NCI-H2107 (cell line): ENCODE measurements around the gene CA12.
"Not testable (repeated sequence)": the region's sequence is repeated elsewhere in the genome, so short reads cannot be mapped to it uniquely, and the experiment has no call there.

ENCODE experiments used
- DNase-seq: peaks from one replicate; lab custom pipeline; 2025; lab: John Stamatoyannopoulos, UW

The CA12 gene

GRCh38 chr15:63335543-63336240, 46.0 kb downstream of the CA12 start:
- DNase-seq, result no peak

DNA sequence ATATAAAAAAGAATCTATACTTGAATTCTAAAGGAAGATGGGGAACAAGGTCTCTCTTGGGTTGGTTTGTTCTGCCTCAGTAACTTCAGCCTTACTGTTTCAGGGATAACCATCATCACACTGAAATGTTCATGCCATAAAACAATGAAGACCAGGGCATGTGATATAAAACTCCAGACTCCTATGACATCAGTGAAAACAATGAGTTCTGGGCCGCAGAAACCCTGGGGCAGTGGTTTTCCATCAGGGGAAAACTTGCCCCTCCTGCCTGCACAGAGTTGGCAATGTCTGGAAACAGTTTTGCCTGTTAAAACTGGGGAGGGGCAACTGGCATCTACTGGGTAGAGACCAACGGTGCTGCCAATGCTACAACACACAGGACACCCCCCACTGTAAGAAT, 46.8 kb downstream of the CA12 start:
- no peak for DNase-seq

DNA sequence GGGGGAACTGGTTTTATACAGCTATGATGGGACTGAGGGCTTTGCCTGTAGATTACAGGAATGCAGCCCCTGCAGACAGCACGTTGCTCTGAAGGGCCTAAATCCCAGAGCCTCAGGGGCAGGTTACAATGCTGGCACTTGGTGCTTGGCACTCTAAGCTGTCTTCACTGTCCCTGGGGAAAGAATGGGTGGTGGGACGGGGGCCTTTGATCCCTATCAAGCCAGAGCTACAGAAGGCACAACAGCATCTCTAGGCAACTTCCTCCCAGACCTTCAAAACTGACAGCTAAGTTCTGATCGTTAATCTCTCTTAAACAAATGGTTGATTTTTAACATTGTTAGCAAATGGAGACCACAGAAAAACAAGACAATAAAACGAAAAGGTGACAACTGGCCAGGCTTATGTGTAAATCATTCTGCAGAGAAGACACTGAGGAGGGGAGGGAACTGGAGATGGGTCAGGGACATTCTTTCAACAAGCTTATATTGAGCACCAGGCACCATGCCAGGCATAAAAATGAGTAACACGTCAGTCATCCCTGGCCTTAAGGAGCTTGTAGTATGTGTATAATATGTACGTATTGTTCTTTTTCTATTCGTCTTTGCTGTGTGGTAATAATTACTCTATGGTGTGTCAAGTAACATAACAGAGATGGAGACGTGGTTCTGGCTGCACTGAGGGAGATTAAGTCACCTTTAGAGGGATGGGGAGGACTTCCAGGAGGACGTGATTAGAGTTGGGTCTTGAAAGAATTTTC, 49.1 kb downstream of the CA12 start:
- DNase-seq, result no peak

GRCh38 chr15:63331456-63331855, 50.2 kb downstream of the CA12 start:
- DNase-seq, result no peak

DNA sequence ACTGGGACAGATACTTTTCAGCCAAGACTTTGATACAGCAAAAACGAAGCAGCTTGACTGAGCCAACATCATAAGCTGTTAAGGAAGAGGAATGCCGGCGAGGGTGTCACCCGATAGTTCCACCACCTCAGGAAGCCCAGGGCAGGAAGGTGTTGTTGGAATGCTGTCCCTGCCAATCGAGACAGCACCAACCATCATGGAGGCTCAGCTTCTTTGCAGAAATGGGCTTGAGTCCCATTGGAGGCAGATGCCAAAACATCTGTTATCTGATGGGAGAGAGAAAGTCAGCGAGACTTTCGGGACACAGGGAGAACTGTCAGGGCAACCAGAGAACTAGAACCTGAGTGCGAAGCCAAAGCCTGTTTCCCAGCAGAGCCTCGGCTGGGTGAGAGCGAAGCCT, 50.7 kb downstream of the CA12 start:
- DNase-seq, result no peak

GRCh38 chr15:63329567-63330350, 51.9 kb downstream of the CA12 start:
- DNase-seq, result no peak

GRCh38 chr15:63327648-63328421, 53.8 kb downstream of the CA12 start:
- no peak for DNase-seq

DNA sequence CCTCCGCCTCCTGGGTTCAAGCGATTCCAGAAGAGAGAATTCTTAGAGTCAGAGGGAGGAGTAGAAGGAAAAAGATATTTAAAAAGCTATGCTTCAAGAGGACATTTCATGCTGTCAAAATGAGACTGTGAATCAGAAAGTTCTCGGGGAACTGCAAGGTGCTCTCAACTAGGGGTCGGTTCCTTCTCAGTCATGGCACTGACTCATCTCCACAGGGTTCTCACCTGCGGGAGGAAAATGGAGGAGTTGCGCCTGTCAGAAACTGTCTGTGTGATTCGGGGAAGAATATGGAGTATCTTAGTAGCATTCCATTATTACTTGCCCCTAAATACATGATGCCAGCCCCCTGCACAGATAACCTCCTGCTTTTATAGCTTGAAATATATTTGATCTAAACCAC, 56.9 kb downstream of the CA12 start:
- no peak for DNase-seq

GRCh38 chr15:63323798-63324563, 57.7 kb downstream of the CA12 start:
- no peak for DNase-seq

DNA sequence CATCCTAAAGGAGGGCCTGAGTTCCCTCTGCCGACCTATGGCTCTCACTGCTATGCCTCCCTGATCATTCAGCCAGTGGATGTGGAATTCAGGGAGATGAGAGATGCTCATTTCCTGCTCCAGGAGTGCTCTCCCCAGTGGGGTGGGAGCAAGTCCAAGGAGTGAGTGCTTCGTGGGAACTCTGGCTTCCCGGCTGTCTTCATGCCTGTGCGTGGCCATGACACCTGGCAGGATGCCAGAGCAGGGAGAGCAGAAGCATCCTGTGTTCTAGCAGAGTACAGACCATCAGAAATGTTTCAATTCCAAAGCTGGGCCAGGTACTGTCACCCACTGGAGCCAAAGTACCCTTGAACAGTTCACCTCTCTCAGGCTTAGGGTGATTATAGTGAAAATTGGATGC, 59.1 kb downstream of the CA12 start:
- no peak for DNase-seq

DNA sequence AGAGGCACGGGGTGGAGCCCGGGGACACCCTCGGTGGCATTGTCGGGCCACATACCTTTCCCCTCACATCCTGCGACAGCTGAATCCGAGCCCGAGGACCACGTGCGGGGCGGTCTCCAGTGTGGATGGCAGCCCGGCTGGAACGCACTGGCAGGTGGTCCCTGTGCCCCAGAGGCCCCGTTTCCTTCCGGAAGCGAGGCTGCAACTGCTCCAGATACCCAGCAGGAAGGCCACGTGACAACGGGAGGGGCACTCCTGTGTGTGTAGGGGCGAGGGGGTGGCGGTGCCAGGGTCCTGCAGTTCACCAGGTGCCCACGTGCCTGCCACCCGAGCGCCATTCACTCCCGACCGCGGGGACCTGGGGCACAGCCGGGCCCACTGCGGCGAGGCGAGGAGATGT, 60.2 kb downstream of the CA12 start:
- no peak for DNase-seq

DNA sequence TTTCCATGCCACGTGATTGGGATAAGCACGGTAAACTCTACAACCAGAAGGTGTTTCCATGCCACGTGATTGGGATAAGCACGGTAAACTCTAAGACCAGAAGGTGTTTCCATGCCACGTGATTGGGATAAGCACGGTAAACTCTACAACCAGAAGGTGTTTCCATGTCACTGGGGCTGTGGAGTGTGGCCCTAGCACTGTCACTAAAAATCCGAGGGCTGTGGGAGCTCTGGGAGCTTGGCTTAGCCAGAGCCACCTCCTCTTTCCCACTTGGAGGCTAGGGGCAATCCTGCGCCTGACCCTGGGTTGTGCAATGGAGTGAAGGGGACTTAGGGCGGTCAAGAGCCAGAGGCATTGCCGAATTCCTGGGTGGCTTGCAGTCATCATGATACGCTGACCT, 60.7 kb downstream of the CA12 start:
- not testable (repeated sequence) for DNase-seq

DNA sequence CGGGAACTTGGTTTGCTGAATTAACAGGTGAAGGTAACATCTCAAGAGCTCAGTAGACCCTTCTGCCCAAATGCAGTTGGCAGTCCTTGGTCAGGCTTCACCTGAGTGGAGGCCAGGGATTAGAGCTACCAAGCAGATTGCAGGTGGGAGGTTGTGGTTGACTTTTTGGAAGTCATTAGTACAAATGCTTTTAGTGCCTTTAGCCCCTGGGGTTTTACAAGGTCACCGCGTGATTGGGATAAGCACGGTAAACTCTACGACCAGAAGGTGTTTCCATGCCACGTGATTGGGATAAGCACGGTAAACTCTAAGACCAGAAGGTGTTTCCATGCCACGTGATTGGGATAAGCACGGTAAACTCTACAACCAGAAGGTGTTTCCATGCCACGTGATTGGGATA, 61.2 kb downstream of the CA12 start:
- DNase-seq, result not testable (repeated sequence)

DNA sequence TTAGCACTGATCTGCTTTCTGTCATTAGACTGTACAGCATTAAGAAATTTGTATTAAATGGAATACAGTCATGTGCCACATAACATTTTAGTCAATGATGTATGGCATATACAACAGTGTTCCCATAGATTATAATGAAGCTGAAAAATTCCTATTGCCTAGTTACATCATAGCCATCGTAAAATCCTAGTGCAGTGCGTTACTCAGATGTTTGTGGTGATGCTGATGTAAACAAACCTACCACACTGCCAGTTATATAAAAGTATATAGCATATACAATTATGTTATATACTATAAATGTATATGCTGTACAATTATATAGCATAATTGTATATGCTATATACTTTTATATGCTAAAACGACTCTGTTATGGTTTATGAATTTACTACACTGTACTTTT, 62.6 kb downstream of the CA12 start:
- DNase-seq, result no peak

GRCh38 chr15:63318344-63318743, 63.3 kb downstream of the CA12 start:
- DNase-seq, result no peak

GRCh38 chr15:63314409-63314808, 67.2 kb downstream of the CA12 start:
- no peak for DNase-seq

DNA sequence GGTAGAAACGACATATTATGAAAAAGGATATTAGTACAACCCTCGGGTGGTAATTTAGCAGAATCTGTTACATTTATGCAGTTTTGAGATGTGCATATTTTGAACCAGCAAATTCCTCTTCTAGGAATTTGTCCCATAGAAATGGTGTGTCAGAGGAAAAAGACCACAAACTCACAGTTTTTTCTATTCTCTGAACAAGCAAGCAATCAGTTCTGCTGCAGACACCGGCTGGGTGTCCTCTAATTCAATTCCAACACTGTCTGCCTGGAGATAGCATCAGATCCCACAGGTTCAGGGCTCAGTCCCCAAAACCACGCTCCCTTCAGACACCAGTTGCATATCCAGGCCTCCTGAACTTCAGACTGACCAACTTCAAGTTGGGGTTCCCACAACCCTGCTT, 67.8 kb downstream of the CA12 start:
- DNase-seq, result no peak

- no peak for DNase-seq
These were observed 69.4 kb downstream of the CA12 start for GRCh38 chr15:63312286-63312685.

DNA sequence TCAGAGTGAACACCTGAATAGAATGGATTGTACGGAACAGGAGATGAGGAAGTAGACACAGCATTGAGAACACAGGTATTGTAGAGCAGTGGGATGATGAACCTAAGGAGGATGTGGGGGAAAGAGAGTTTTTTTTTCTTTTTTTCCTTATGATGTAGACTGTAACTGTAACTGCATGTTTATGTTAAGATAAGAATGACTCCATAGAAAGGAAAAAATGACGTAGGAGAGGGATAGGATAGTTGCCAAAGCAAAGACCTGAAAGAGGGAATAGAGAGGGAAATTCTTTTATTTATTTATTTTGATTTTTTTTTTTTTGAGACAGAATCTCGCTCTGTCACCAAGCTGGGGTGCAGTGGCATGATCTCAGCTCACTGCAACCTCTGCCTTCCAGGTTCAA, 71.0 kb downstream of the CA12 start:
- DNase-seq, result no peak

- no peak for DNase-seq
These were observed 72.7 kb downstream of the CA12 start for GRCh38 chr15:63308947-63309346.

DNA sequence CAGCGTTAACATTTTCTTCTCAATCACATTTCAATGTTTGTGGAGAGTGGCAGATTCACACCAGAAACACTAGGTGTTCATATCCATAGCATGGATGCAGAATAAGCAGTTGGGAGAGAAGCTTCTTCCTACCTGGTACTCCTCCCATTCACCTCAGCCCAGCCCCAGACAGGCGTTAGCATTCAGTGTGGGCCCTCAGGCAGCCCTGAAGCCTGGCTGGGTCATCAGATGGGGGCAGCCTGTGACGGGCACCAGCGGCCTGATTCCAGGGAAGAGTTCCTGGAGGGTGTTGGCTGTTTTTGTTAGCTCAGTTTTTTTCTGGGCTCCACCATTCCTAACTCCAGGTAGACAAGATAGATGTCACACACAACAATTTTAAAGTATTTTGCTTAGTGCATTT, 73.2 kb downstream of the CA12 start:
- no peak for DNase-seq
